NB4 (cell line): ENCODE data around the gene PDE6C.

Experiments used
- CTCF ChIP-seq: IDR thresholded peaks from one replicate; pipeline ENCODE4 v1.5.1; 2012; ENCODE audit warnings: low read depth, low read length
- POLR2A ChIP-seq: IDR thresholded peaks from 2 replicates; pipeline ENCODE4 v1.6.1; 2011; ENCODE audit warnings: mild to moderate bottlenecking; ENCODE audit not compliant: insufficient read length; ENCODE audit errors: extremely low read depth

- TF ChIP-seq CTCF (no peak), POLR2A (no peak)
These were observed 34.8 kb upstream of the PDE6C start for GRCh38 chr10:93577565-93577964.
